Measurements from ENCODE around the gene ERVK3-1.
A peak's percentile ranks its signal among the peaks of the same experiment; 100 is the strongest.

ERVK3-1 gene

DNA sequence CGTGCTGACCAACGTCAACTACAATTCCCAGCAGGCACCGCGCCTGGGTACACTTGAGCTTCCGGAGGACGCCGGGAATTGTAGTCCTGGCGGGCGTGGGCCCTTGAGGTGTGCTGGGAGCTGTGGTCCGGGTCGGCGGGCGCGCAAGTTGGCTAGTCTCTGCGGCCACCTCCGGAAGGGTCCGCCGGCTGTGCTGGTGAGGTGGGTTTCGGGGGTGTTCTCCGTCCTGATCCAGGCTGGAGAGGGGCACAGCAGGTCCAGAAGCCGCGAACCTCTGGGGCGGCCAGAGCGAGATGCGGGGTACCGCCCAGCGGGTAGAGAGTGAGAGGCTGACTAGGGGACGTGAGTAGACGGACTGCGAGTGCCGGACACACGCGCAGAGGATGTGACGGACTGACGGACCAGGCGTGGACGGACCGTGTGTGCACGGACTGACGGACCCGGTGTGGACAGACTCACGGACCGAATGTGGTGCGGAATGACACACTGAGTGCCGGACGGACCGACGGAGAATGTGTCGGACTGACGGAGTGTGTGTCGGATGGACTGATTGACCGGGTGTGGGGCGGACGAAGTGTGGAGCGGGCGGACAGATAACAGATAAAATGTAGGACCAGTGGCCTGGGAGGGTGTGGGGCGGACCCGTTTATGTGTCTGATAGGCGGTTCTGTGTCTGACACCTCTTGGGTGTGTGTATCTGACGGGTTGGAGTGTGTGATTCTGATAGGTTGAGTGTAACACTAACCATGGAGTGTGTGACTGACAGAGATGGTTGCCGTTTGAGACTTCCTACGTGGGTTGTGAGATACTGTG lies 21.9 kb downstream of the ERVK3-1 start, which contains the start of gene ZSCAN22:
TSS of gene ZSCAN22 (plus strand) at position 81 of the 813 bp plus-strand sequence. CDS start 7,809 bp downstream, outside the sequence.
- in situ Hi-C loops (cut with HindIII; ENCODE audit: low sequenced_read_pairs): no loop called here
- TF ChIP-seq, protein P1, sequence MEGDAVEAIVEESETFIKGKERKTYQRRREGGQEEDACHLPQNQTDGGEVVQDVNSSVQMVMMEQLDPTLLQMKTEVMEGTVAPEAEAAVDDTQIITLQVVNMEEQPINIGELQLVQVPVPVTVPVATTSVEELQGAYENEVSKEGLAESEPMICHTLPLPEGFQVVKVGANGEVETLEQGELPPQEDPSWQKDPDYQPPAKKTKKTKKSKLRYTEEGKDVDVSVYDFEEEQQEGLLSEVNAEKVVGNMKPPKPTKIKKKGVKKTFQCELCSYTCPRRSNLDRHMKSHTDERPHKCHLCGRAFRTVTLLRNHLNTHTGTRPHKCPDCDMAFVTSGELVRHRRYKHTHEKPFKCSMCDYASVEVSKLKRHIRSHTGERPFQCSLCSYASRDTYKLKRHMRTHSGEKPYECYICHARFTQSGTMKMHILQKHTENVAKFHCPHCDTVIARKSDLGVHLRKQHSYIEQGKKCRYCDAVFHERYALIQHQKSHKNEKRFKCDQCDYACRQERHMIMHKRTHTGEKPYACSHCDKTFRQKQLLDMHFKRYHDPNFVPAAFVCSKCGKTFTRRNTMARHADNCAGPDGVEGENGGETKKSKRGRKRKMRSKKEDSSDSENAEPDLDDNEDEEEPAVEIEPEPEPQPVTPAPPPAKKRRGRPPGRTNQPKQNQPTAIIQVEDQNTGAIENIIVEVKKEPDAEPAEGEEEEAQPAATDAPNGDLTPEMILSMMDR (IDR thresholded peaks at IDR 0.05; ENCODE audit: low read depth, low read length): no peak
- H3K4me3 ChIP-seq (ENCODE audit: low read depth, low read length): peak within 1 kb of the TSS; percentile 84
- peak; percentile 97 for DNase-seq (ENCODE audit: low read depth, low spot score)

DNA sequence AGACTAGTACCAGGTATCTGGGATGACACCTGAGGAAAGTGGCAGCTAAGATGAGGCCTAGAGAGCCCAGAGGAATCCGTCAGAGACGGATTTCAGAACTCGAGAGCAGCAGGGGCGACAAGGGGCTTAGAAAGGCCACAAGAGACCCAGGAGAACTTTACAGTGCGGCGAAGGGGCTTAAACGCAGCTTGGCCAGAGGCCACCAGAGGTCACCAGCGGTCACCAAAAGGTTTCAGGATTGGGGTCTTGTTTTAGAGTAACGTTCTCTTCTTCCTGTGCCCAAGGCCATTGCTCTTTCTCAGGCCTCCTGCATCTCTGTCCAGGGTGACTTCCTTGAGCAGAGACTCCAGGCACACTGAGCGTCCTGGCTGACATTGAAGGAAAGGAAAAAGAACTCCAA lies 23.8 kb downstream of the ERVK3-1 start:
- H3K4me3 ChIP-seq (ENCODE audit: low read depth, low read length): no peak overlapping the region
- no peak for DNase-seq (ENCODE audit: low read depth, low spot score)
- in situ Hi-C loops (cut with HindIII; ENCODE audit: low sequenced_read_pairs): no loop called here
- TF ChIP-seq, protein P1 (IDR thresholded peaks at IDR 0.05; ENCODE audit: low read depth, low read length): peak; percentile 4

DNA sequence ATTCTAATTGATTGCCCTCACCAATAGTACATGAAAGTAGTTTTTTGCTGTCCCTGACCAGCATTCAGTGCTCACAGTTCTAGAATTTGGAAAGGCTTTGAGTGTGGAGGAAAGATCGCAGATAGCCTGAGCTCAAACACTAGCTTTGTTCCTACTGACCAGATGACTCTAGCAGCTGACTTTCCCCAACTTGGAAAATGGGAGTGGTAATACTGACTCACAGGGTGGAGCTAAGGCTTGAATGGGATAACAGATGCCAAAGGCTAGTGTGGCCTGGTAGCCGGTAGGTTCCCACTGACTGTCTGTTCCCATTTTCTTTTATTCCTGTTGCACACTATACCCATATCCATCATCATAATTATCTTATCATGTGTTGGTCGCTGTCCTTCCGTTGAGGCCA lies 25.3 kb downstream of the ERVK3-1 start:
- DNase-seq (ENCODE audit: low read depth, low spot score): peak; percentile 65
- TF ChIP-seq, protein P1 (IDR thresholded peaks at IDR 0.05; ENCODE audit: low read depth, low read length): no peak
- H3K4me3 ChIP-seq (ENCODE audit: low read depth, low read length): no peak overlapping the region
- in situ Hi-C loops (cut with HindIII; ENCODE audit: low sequenced_read_pairs): no loop called here

DNA sequence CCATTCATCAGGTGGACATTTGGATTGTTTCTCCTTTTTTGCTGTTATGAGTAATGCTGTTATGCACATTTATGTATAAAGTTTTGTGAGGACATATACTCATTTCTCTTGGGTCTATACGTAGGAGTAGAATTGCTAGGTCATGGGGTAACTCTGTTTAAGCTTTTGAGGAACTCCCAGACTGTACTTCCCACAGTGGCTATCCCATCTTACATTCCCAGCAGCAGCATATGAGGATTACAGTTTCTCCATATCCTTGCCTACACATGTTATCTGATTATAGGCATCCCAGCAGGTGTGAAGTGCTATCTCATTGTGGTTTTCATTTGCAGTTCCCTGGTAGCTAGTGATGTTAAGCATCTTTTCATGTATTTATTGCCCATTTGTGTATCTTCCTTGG lies 27.5 kb downstream of the ERVK3-1 start:
- DNase-seq (ENCODE audit: low read depth, low spot score): no peak
- TF ChIP-seq, protein P1 (IDR thresholded peaks at IDR 0.05; ENCODE audit: low read depth, low read length): no peak
- in situ Hi-C loops (cut with HindIII; ENCODE audit: low sequenced_read_pairs): no loop called here
- no peak overlapping the region for H3K4me3 ChIP-seq (ENCODE audit: low read depth, low read length)

DNA sequence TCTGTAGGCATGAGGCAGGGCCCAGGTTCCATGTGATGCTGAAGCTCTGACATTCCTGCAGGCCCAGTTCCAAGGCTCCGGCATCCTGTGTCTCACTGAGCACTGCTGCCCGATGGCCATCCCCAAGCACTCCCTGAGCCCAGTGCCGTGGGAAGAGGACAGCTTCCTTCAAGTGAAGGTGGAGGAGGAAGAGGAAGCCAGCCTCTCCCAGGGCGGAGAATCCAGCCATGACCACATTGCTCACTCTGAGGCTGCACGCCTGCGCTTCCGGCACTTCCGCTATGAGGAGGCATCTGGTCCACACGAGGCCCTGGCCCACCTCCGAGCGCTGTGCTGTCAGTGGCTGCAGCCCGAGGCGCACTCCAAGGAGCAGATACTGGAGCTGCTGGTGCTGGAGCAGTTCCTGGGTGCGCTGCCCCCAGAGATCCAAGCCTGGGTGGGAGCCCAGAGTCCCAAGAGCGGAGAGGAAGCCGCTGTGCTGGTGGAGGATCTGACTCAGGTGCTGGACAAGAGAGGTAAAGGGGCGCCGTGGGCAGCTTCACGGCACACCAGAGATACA lies 29.6 kb downstream of the ERVK3-1 start:
- TF ChIP-seq, protein P1 (IDR thresholded peaks at IDR 0.05; ENCODE audit: low read depth, low read length): no peak
- in situ Hi-C loops (cut with HindIII; ENCODE audit: low sequenced_read_pairs): no loop called here
- DNase-seq (ENCODE audit: low read depth, low spot score): no peak
- H3K4me3 ChIP-seq (ENCODE audit: low read depth, low read length): no peak overlapping the region

DNA sequence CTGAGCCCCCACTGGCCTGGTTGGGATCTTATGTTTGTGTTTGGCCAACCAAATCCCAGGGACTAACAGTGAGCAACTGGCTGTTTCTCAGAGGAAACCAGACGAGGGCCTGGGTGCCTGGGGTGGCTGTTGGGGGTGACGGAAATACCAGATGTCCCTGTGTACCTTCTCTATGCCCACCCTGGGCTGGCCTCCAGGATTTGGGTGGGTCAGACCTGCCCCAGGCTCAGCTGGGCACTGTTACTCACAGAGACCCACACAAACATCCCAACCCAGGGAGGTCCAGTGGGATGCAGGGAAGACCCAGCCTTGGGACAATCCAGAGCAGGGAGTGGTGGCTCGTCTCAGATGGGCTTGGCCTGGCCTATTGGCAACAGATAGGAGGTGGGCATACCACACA lies 30.5 kb downstream of the ERVK3-1 start:
- no peak overlapping the region for H3K4me3 ChIP-seq (ENCODE audit: low read depth, low read length)
- no peak for DNase-seq (ENCODE audit: low read depth, low spot score)
- in situ Hi-C loops (cut with HindIII; ENCODE audit: low sequenced_read_pairs): no loop called here
- TF ChIP-seq, protein P1 (IDR thresholded peaks at IDR 0.05; ENCODE audit: low read depth, low read length): no peak
